Transverse colon (tissue), 4 donors: ENCODE measurements around the gene FKBP15. TPM values are rescaled to one million over a fixed set of nuclear protein-coding genes. Genes with fewer than 3 reads are reported as not detected.
"Not testable (repeated sequence)": the region's sequence is repeated elsewhere in the genome, so short reads cannot be mapped to it uniquely, and the experiment has no call there.

Experiments
- DNase-seq: peaks from one replicate; pipeline ENCODE4 v3.0.0-alpha.2; 2019
- H3K27ac ChIP-seq, 4 donors: fragments of 200-600 bp; sonication (generic); 2 replicates each; pipeline ENCODE4 v1.5.1; 2016 to 2018; ENCODE audit warnings: inconsistent platforms in 4 of 4
- H3K27me3 ChIP-seq: fragments of 200-600 bp; sonication (generic); 2 replicates; pipeline ENCODE4 v1.5.1; 2017; ENCODE audit warnings: inconsistent platforms
- H3K36me3 ChIP-seq, 4 donors: fragments of 200-600 bp; sonication (generic); 2 replicates each; pipeline ENCODE4 v1.5.1; 2017 to 2019; ENCODE audit warnings: inconsistent platforms in 4 of 4
- H3K4me1 ChIP-seq, 4 donors: fragments of 200-600 bp; sonication (generic); 2 replicates each; pipeline ENCODE4 v1.5.1; 2017 to 2020; ENCODE audit warnings: inconsistent platforms in 4 of 4
- H3K4me3 ChIP-seq, 4 donors: fragments of 200-600 bp; sonication (generic); 1 replicate in 1 of 4; 2 replicates in 3 of 4; pipeline versions ENCODE4 v1.5.1 to v1.6.1; 2017 to 2019; ENCODE audit warnings: inconsistent platforms in 4 of 4
- H3K9me3 ChIP-seq, 2 donors: fragments of 200-600 bp; sonication (generic); 2 replicates each; pipeline ENCODE4 v1.5.1; 2017 to 2019; ENCODE audit warnings: inconsistent platforms in 2 of 2
- CTCF ChIP-seq, 5 experiments: fragments of 200-600 bp in 3 of 5; fragments of 450-650 bp in 2 of 5; sonication (generic) in 3 of 5; IDR thresholded peaks; 1 replicate in 2 of 5; 2 replicates in 3 of 5; pipeline ENCODE4 v1.5.1; 2016 to 2017; ENCODE audit warnings: antibody characterized with exemption in 5 of 5, inconsistent platforms in 3 of 5, mild to moderate bottlenecking in 2 of 5, moderate library complexity in 1 of 5
- EP300 ChIP-seq: sonication (generic); formaldehyde crosslinking; IDR thresholded peaks from one replicate; pipeline ENCODE4 v1.6.1; 2017; ENCODE audit warnings: antibody characterized with exemption, low read depth
- POLR2A ChIP-seq: fragments of 450-650 bp; IDR thresholded peaks from one replicate; pipeline ENCODE4 v1.6.1; 2016; ENCODE audit warnings: antibody characterized with exemption, mild to moderate bottlenecking, moderate library complexity
- POLR2AphosphoS5 ChIP-seq, 3 donors: sonication (generic); formaldehyde crosslinking; IDR thresholded peaks; one replicate each; pipeline ENCODE4 v1.6.1; 2016; ENCODE audit warnings: antibody characterized with exemption in 3 of 3
- WGBS, 2 donors: methylation state at CpG; one replicate each; pipeline ENCODE4 v1.1.5; 2018; ENCODE audit warnings: low coverage in 1 of 2; 5-methylcytosine and 5-hydroxymethylcytosine counted together
- in situ Hi-C, 4 donors: fragments of 200-750 bp; cut with MboI; loops; one replicate each; pipeline versions ENCODE4 v1.15.0 to v1.15.1; 2017; ENCODE audit warnings: low sequenced_read_pairs in 3 of 4, low pct_ligation_motif_present in 1 of 4, low pct_unique_long_range_greater_than_20kb in 1 of 4
- intact Hi-C: fragments of 100-400 bp; cut with DNase I; formaldehyde crosslinking; loops from one replicate; pipeline ENCODE4 v1.15.1; 2023; ENCODE audit warnings: low total_unique reads
- total RNA-seq, 4 donors: library from RNA; depleted of rRNA; stranded (reverse); fragments of >200 nt; gene quantifications; one replicate each; pipeline ENCODE4 v1.1.0, GENCODE V29; 2016

The FKBP15 gene
- total RNA-seq, 4 donors from 2014 or later = 21.4 to 33.8 (median 23.3) TPM

DNA sequence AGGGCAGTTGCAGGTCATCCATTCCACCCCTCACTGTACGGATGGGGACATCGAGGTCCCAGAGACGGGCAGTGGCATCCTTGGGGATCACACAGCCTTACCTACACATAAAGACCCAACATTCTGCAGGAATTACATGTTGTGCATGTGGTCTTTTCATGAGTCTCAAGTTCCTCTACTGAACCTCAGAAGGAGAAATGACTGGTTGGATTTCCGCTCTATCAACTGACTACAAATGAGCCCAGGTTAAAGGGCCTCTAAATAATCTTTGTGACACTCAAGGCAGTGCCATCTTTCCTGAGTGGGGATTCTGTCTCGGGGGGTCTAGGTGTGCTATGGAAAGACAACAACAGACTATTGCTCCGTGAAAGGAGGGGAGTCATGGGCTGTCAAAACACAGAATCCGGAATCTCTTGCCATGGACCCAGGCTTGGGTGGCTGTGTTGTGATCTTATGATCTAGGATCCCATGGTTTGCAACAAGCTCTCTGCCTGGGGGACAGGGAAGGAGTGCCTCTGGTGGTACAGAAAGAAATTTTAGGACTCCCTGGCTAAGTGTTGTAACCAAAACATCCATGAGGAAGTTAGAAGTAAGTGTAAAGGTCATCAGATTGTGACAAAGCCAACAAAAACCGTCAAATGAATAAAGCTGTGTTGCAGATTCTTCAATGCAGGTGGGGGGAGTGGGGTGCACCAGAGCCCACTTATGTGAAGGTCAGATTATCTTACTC lies 72.1 kb downstream of the FKBP15 start:
- TF ChIP-seq EP300 (no peak), CTCF (IDR thresholded peaks at IDR 0.05) (no peak), POLR2AphosphoS5 (IDR thresholded peaks at IDR 0.05) (no peak)
- intact Hi-C loops (no loop called here), in situ Hi-C loops (loop anchor here in 3 of 4 donors (25.0 kb wide), 3 partner anchors 88 to 513 kb away; no protein-coding TSS in a partner anchor)
- DNase-seq = no peak
- Histone ChIP-seq H3K4me3 (no peak overlapping the region), H3K27ac (no peak overlapping the region), H3K4me1 (peaks cover 3 to 22% (median 12%) of the 10 kb centered on the region in 4 donors), H3K27me3 (peaks cover 3% of the 10 kb centered on the region), H3K9me3 (no peaks in the 10 kb centered on the region), H3K36me3 (no peaks in the 10 kb centered on the region)
- WGBS, 2 donors = 56 to 87% methylated on average over 1 to 8 of the region's 8 CpGs

GRCh38 chr9:113148372-113148705 lies 72.7 kb downstream of the FKBP15 start:
- in situ Hi-C loops (loop anchor here in 3 of 4 donors (25.0 kb wide), 3 partner anchors 89 to 514 kb away; no protein-coding TSS in a partner anchor), intact Hi-C loops (no loop called here)
- no peak overlapping the region for H3K4me3 ChIP-seq
- H3K4me1 ChIP-seq = peaks cover 3 to 22% (median 11%) of the 10 kb centered on the region in 4 donors
- WGBS, 2 donors = 97% methylated on average over 6 of the region's 6 CpGs; no CpG with 5 or more reads in 1 of the 2 donors
- TF ChIP-seq CTCF (IDR thresholded peaks at IDR 0.05) = no peak
- TF ChIP-seq EP300 = no peak
- no peak for TF ChIP-seq POLR2AphosphoS5 (IDR thresholded peaks at IDR 0.05)
- TF ChIP-seq POLR2A = no peak
- no peaks in the 10 kb centered on the region for H3K9me3 ChIP-seq
- peaks cover 5% of the 10 kb centered on the region for H3K27me3 ChIP-seq
- no peak overlapping the region for H3K27ac ChIP-seq
- H3K36me3 ChIP-seq = no peaks in the 10 kb centered on the region
- DNase-seq = no peak

DNA sequence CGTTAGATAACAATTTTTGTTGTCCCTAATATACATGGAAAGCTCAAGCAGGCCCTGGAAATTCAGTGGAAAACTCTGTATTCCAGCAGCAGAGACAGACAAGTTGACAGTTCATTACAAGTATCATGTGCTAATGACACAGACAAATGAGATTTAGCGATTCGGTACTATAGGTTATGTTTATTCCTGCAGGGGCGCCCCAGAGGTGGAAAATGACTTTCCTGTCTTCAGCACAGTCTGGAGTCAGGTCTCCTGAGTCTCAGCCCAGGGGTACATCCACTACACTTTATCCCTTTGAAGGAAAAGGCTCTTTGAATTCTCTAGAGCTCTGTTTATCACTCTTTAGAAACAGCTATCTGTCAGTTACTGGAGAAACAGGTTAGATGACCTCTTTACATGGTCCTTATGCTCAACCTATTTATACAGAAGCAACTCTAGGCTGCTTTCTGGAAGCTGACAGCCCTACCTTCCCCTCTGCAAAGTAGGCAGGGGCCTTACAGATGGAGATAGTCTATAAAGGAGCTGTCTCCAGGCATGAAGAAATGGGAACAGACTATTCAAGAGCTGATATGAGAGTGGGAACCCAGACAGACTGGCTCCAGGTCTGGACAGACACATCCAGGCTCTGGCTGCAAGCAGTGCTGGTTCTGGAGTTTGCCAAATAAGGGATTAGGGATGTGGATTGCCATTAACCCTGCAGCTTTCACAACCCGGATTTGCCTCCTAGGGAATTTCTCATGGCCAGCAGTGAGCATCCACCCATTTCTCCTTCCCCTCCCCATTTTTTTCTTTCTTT lies 77.4 kb downstream of the FKBP15 start:
- intact Hi-C loops (no loop called here), in situ Hi-C loops (loop anchor here in 3 of 4 donors (25.0 kb wide), 3 partner anchors 94 to 519 kb away; no protein-coding TSS in a partner anchor)

GRCh38 chr9:113140896-113141295 lies 80.2 kb downstream of the FKBP15 start:
- intact Hi-C loops, H3K4me3 ChIP-seq, H3K9me3 ChIP-seq, H3K27ac ChIP-seq, DNase-seq, H3K27me3 ChIP-seq, H3K36me3 ChIP-seq, H3K4me1 ChIP-seq: not testable (repeated sequence)
- WGBS, 2 donors = 91 to 96% methylated on average over 4 to 9 of the region's 9 CpGs
- in situ Hi-C loops = loop anchor here in 3 of 4 donors (25.0 kb wide), 3 partner anchors 96 to 521 kb away; no protein-coding TSS in a partner anchor

More for the DNA sequence above, 77.4 kb downstream of the FKBP15 start:
- Histone ChIP-seq H3K4me3 (no peak overlapping the region), H3K27ac (no peak overlapping the region), H3K27me3 (peaks cover 5% of the 10 kb centered on the region), H3K9me3 (no peaks in the 10 kb centered on the region), H3K4me1 (no peaks in the 10 kb centered on the region), H3K36me3 (no peaks in the 10 kb centered on the region)
- 38 to 78% methylated on average over 1 to 5 of the region's 5 CpGs for WGBS, 2 donors
- no peak for DNase-seq
- TF ChIP-seq POLR2A (no peak), EP300 (no peak), POLR2AphosphoS5 (IDR thresholded peaks at IDR 0.05) (no peak), CTCF (IDR thresholded peaks at IDR 0.05) (no peak)
